HG03460 (cell line): ENCODE data around the gene RBBP9.
"Not testable (repeated sequence)": the region's sequence is repeated elsewhere in the genome, so short reads cannot be mapped to it uniquely, and the experiment has no call there.

Source experiments
- ATAC-seq: cut with Tn5 transposase; IDR thresholded peaks from one replicate; pipeline ENCODE4 v1.9.1; 2021; ENCODE audit not compliant: unreplicated experiment

The RBBP9 gene

GRCh38 chr20:18496740-18497592, at the start of gene RBBP9:
Gene RBBP9 (minus strand): TSS chr20:18497225. CDS start chr20:18497167, 58 bp downstream.
- ATAC-seq: peak; percentile 99

- no peak for ATAC-seq
Measured at GRCh38 chr20:18545566-18545965, 48.5 kb upstream of the RBBP9 start.

DNA sequence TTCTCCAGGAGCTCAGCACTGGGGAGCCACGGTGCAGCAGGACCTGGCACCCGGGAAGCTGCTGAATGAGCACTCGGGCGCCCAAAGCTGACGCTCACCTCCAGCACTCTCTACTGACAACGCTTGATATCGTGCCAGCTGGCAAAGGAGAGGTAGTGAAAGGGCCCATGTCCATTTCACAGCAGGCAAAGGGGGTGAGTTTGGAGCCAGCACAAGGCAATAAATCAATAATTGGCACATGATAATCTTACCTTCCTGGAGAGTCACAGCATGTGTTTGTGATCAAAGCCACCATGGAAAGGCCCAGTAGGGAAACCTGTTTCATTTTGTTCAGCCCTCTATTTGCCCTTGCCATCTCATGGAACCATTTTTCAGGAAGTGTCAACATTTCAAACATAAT, 46.9 kb upstream of the RBBP9 start:
- ATAC-seq: no peak

DNA sequence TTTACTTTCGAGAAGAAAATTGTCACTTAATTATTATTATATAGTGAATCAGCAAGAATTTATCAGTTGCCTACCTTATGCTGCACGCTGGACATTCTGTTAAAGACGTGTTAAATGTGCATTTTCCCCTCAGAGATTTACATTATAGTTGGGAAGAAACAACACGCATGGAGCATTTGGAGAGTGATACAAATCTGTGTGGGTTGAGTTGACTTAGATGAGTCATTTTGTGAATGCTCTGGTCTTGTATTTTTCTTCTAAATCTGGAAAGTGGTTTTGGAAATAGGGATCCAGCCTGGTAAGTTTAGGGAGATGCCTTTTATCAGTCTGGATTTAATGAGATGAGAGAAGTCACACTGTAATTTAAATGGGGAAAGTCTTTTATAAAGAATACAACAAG, 46.2 kb upstream of the RBBP9 start:
- no peak for ATAC-seq

DNA sequence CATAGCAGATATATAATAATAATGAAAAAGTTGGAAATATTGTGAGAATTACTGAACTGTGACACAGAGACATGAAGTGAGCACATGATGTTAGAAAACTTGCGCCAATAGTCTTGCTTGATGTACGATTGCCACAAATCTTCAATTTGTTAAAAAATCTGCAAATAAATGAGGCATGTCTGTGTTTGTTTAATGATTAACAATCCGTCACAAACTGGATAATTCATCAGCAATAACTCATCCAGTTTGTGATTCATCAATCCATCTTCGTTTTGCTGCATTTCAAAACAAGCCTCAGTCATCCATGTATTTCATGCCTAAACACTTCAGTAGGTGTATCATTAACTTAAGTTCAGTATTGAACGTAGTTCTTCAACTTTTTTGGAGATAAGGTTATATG, 44.7 kb upstream of the RBBP9 start:
- no peak for ATAC-seq

DNA sequence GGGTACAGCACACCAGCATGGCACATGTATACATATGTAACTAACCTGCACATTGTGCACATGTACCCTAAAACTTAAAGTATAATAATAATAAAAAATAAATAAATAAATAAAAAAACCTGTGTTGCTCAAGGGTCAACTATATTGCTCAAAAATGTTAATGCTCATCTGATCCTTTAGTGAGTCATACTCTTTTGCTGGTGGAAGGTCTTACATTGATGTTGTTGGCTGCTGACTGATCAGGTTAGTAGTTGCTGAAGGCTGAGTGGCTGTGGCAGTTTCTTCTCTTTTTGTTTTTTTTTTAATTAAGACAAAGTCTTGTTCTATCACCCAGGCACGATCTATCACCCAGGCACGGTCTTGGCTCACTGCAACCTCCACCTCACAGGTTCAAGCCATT, 40.6 kb upstream of the RBBP9 start:
- ATAC-seq: no peak

GRCh38 chr20:18533978-18534644, 37.1 kb upstream of the RBBP9 start:
- ATAC-seq: no peak

GRCh38 chr20:18533491-18533890, 36.5 kb upstream of the RBBP9 start:
- ATAC-seq: no peak

GRCh38 chr20:18532626-18533025, 35.6 kb upstream of the RBBP9 start:
- no peak for ATAC-seq

- ATAC-seq: no peak
Measured at GRCh38 chr20:18529041-18529440, 32.0 kb upstream of the RBBP9 start.

- ATAC-seq: no peak
Measured at GRCh38 chr20:18527836-18528235, 30.8 kb upstream of the RBBP9 start.

- ATAC-seq: no peak
Measured at GRCh38 chr20:18527339-18527738, 30.3 kb upstream of the RBBP9 start.

GRCh38 chr20:18526761-18527160, 29.7 kb upstream of the RBBP9 start:
- ATAC-seq: not testable (repeated sequence)

GRCh38 chr20:18524646-18525045, 27.6 kb upstream of the RBBP9 start:
- ATAC-seq: no peak

GRCh38 chr20:18523066-18523465, 26.0 kb upstream of the RBBP9 start:
- ATAC-seq: no peak

GRCh38 chr20:18522066-18522465, 25.0 kb upstream of the RBBP9 start:
- not testable (repeated sequence) for ATAC-seq

GRCh38 chr20:18515973-18516372, 18.9 kb upstream of the RBBP9 start:
- ATAC-seq: no peak

DNA sequence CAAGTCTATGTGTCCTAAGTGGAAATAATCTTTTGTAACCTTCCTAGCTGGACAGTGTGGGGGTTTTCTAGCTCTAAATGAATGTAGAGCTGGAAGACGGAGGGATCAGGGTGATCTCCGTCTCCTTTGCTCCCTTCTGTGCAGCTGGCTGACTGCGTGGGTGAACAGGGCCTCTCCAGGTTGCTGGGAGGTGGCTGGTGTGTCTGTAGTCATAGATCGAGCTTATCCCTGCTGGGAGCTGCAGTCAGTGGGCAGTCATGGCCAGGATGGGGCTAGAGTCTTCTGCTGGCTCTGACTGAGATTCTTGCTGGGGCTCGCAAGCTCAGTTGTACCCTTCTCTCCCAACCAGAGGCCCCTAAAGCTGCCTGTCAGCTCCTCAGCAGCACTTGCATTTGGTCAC, 17.1 kb upstream of the RBBP9 start:
- ATAC-seq: no peak

DNA sequence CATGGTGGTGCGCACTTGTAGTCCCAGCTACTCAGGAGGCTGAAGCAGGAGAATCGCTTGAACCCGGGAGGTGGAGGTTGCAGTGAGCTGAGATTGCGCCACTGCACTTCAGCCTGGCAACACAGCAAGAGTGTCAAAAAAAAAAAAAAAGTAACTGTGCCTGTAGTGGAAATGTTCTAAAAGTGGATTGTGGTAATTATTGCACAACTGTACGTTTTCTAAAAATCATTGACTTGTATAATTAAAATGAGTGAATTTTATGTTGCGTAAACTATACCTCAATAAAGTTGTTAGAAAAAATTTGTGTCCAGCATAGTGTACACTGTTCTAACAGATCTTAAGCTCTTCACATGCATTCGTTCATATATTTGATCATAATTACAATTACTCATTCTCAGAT, 16.2 kb upstream of the RBBP9 start:
- no peak for ATAC-seq

- no peak for ATAC-seq
Measured at GRCh38 chr20:18511571-18511970, 14.5 kb upstream of the RBBP9 start.

DNA sequence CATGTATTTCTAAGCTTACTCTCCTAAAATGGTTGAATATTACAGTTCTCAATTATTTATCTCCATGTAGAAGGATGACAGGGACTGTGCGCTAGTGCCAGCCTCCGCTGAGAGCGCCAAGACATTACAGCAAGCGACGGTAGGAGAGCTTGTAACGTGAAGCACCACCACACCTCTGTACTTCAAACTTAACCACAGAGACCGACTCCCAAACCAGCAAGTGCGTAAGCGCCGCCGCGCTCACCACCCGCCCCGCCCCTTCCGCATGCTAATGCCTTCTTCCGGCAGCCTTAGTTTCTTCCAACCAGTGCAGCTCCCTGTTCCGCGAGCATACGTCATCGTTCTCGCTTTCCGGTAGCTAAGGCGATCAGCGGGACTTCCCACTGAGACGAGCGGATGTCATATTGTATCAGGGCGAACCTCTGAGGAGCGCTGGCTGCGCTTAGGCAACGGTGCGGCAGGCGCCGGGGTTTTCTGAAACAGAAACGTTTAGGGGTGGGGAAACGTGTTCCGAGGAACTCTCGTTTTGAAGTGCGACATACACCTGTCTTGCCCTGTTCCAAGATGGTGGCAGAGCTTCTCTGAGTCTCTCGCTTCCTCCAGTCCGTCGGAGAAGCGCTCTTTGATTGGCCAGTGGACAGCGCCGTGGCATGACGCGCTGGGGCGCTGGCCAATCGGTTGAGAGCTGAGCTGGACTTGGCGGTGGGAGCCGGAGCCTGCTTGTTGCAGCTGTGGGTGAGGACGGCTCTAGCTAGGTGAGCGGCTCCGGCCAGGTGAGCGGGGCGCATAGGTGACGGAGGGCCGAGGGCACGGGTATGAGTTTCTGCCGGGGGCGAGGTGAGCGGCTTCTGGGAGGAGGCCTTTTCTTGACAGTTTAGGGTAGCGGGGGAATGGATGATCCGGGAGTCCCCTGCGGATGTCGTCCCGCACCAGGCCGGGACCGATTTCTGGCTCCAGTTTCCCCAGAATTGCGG, 10.5 kb upstream of the RBBP9 start, which contains the start of gene SEC23B:
Gene SEC23B (plus strand): TSS at position 723 of the 974 bp plus-strand sequence. CDS start 2,896 bp downstream, outside the sequence.
- peak; percentile 96 for ATAC-seq
